Neural progenitor cell (in vitro differentiated cells): ENCODE data around the gene UGT1A1. TPM values are rescaled to one million over a fixed set of nuclear protein-coding genes. Genes with fewer than 3 reads are reported as not detected.

ENCODE experiments used
- DNase-seq: peaks from one replicate; pipeline ENCODE4 v3.0.0-alpha.2; 2016; ENCODE audit warnings: low spot score
- H2AFZ ChIP-seq: fragments of 200-600 bp; sonication (generic); replicated peaks from 2 replicates; pipeline ENCODE4 v1.6.1; 2016; ENCODE audit warnings: antibody characterized with exemption
- H3F3A ChIP-seq: fragments of 200-600 bp; sonication (generic); 2 replicates; pipeline ENCODE4 v1.6.1; 2016; ENCODE audit warnings: antibody characterized with exemption, low read depth
- H3K27ac ChIP-seq: fragments of 200-600 bp; sonication (generic); 2 replicates; pipeline ENCODE4 v1.5.1; 2016; ENCODE audit warnings: mild to moderate bottlenecking
- H3K27me3 ChIP-seq: fragments of 200-600 bp; sonication (generic); 2 replicates; pipeline ENCODE4 v1.6.1; 2016; ENCODE audit warnings: mild to moderate bottlenecking, moderate library complexity
- H3K36me3 ChIP-seq: fragments of 200-600 bp; sonication (generic); 2 replicates; pipeline ENCODE4 v1.5.1; 2016
- H3K4me1 ChIP-seq: fragments of 200-600 bp; sonication (generic); 2 replicates; pipeline ENCODE4 v1.6.1; 2016; ENCODE audit warnings: mixed run types
- H3K4me2 ChIP-seq: fragments of 200-600 bp; sonication (generic); 2 replicates; pipeline ENCODE4 v1.6.1; 2016
- H3K4me3 ChIP-seq: fragments of 200-600 bp; sonication (generic); 2 replicates; pipeline ENCODE4 v1.5.1; 2016
- H3K79me2 ChIP-seq: fragments of 200-600 bp; sonication (generic); 2 replicates; pipeline ENCODE4 v1.6.1; 2016; ENCODE audit warnings: low read depth
- H3K9ac ChIP-seq: fragments of 200-600 bp; sonication (generic); 2 replicates; pipeline ENCODE4 v1.6.1; 2016
- H3K9me3 ChIP-seq: fragments of 200-600 bp; sonication (generic); 2 replicates; pipeline ENCODE4 v1.5.1; 2016; ENCODE audit warnings: low read depth
- H4K20me1 ChIP-seq: fragments of 200-600 bp; sonication (generic); 2 replicates; pipeline ENCODE4 v1.6.1; 2016; ENCODE audit warnings: low read depth
- H3K27ac Mint-ChIP-seq: 3 replicates; pipeline ENCODE4 v1.8.0; 2021; ENCODE audit warnings: mixed read lengths
- H3K27me3 Mint-ChIP-seq: 2 replicates; pipeline ENCODE4 v1.8.0; 2022; ENCODE audit warnings: low read depth, mild to moderate bottlenecking, inconsistent platforms, moderate library complexity, mixed read lengths; ENCODE audit not compliant: insufficient read depth
- H3K36me3 Mint-ChIP-seq: 3 replicates; pipeline ENCODE4 v1.8.0; 2021; ENCODE audit warnings: mixed read lengths
- H3K4me1 Mint-ChIP-seq: 3 replicates; pipeline ENCODE4 v1.8.0; 2021; ENCODE audit warnings: mixed read lengths
- H3K4me3 Mint-ChIP-seq: 3 replicates; pipeline ENCODE4 v1.8.0; 2021; ENCODE audit warnings: mild to moderate bottlenecking, moderate library complexity, mixed read lengths
- H3K9me3 Mint-ChIP-seq: 3 replicates; pipeline ENCODE4 v1.8.0; 2020; ENCODE audit warnings: mixed read lengths
- CTCF ChIP-seq: fragments of 200-600 bp; sonication (generic); IDR thresholded peaks from 2 replicates; pipeline ENCODE4 v1.5.1; 2017; ENCODE audit warnings: antibody characterized with exemption, mild to moderate bottlenecking
- EZH2 ChIP-seq: fragments of 200-600 bp; sonication (generic); IDR thresholded peaks from 2 replicates; pipeline ENCODE4 v1.6.1; 2017; ENCODE audit warnings: antibody characterized with exemption, mild to moderate bottlenecking, moderate library complexity
- EZH2phosphoT487 ChIP-seq: fragments of 200-600 bp; sonication (generic); IDR thresholded peaks from 2 replicates; pipeline ENCODE4 v1.6.1; 2017; ENCODE audit warnings: antibody characterized with exemption
- total RNA-seq: library from RNA; depleted of rRNA; stranded (reverse); fragments of >200 nt; gene quantifications from 2 replicates; pipeline ENCODE4 v1.2.3, GENCODE V29; 2015; ENCODE audit warnings: low replicate concordance

UGT1A1 gene
- total RNA-seq, 1 donor from 2014 or later = not detected

DNA sequence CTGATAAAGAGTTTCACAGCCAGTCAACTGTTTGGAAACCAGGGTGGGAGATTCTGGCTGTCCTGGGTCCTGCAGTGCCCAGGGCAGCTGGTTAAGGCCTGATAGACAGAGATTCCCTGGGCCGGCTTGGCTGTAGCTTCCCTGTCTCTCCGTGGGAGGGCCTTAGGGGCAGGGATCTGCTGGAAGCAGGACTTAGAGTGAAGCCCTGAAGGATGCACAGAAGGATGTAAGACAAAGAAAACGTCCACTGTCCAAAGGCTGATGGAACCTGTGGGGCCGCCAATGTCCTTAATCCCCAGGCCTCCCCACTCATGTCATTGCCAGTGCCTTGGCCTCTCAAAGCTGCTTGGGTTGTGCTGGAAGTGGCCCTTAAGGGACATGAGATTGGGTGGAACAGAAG lies 51.0 kb downstream of the UGT1A1 start:
- no peak overlapping the region for H2AFZ ChIP-seq
- Mint-ChIP-seq H3K4me3 (no peak overlapping the region), H3K9me3 (no peaks in the 10 kb centered on the region), H3K36me3 (no peaks in the 10 kb centered on the region), H3K4me1 (no peaks in the 10 kb centered on the region), H3K27ac (no peak overlapping the region), H3K27me3 (no peaks in the 10 kb centered on the region)
- no peaks in the 10 kb centered on the region for H3K9me3 ChIP-seq
- H3F3A ChIP-seq = no peaks in the 10 kb centered on the region
- H3K27me3 ChIP-seq = no peaks in the 10 kb centered on the region
- TF ChIP-seq EZH2phosphoT487 (no peak), EZH2 (no peak), CTCF (no peak)
- no peak overlapping the region for H3K4me3 ChIP-seq
- DNase-seq = no peak
- H3K9ac ChIP-seq = no peak overlapping the region
- H3K36me3 ChIP-seq = no peaks in the 10 kb centered on the region
- no peak overlapping the region for H3K4me2 ChIP-seq
- no peaks in the 10 kb centered on the region for H3K4me1 ChIP-seq
- no peaks in the 10 kb centered on the region for H3K79me2 ChIP-seq
- no peaks in the 10 kb centered on the region for H4K20me1 ChIP-seq
- no peak overlapping the region for H3K27ac ChIP-seq

DNA sequence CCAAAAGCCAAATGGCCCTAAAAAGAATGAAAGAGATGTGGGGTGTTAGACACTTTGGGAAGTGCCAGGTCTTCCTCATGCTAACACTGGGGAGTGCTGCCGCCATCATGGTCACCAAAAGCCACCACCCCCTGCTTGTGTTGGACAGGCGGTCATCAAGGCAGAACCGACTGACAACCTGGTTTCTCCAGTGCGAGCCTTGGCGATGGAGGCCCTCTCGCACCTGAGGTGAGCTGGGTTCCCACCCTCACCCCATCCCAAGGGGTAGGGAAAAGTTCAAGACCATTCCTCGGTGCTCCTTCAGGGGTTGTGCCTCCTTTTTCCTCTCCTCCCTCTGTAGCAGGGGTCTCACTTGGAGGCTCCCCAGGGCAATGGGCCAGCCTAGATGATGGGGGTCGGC lies 51.7 kb downstream of the UGT1A1 start:
- Histone ChIP-seq H3K9ac (no peak overlapping the region), H3K9me3 (no peaks in the 10 kb centered on the region), H2AFZ (no peak overlapping the region), H3K4me3 (no peak overlapping the region), H3F3A (no peaks in the 10 kb centered on the region), H3K4me2 (no peak overlapping the region), H3K27me3 (no peaks in the 10 kb centered on the region), H4K20me1 (no peaks in the 10 kb centered on the region), H3K79me2 (no peaks in the 10 kb centered on the region), H3K27ac (no peak overlapping the region), H3K4me1 (no peaks in the 10 kb centered on the region), H3K36me3 (no peaks in the 10 kb centered on the region)
- Mint-ChIP-seq H3K27me3 (no peaks in the 10 kb centered on the region), H3K4me3 (no peak overlapping the region), H3K9me3 (no peaks in the 10 kb centered on the region), H3K4me1 (peaks cover 6% of the 10 kb centered on the region), H3K36me3 (no peaks in the 10 kb centered on the region), H3K27ac (no peak overlapping the region)
- TF ChIP-seq EZH2phosphoT487 (no peak), EZH2 (no peak), CTCF (no peak)
- no peak for DNase-seq

DNA sequence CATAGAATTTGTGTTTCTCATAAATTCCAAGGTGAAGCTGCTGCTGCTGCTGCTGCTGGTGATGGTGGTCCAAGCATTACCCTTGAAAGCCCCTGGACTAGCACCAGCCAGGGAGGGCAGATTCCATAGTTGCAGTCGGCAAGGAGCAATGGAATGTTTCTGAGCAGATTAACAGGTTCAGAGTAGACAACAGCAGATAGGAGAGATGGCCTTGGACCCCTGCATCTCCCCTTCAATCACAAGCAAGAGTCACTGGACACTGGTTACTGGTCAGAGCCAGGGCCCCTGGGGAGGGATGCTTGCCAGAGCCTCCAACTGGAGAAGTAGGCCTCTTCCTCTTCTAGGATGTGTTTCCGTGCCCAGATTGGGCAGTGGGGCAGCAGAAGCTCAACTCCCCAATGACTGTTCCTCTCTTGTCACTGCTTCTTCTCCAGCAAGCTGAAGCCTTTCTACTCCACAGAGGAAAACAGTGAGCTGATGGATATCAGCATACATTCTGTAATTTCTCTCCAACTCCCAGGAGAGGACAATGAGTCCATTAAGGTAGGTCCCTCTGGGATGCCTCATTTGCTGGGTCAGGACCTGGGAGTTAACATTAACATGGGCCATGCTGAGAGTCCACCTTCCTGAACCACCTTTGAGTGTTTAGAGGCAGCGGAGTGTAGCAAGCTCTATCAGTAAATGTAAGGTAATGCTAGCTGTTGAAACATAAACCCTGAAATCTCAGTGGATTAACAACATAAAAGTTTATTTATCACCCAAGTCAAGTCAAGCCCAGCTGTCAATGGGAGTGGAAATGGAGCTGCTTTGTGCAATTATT lies 53.4 kb downstream of the UGT1A1 start:
- H3K27ac Mint-ChIP-seq = no peak overlapping the region
- peaks cover 10% of the 10 kb centered on the region for H3K4me1 Mint-ChIP-seq
- H3K36me3 ChIP-seq = no peaks in the 10 kb centered on the region
- no peaks in the 10 kb centered on the region for H3K27me3 ChIP-seq
- H3K4me1 ChIP-seq = no peaks in the 10 kb centered on the region
- no peaks in the 10 kb centered on the region for H3F3A ChIP-seq
- no peak overlapping the region for H2AFZ ChIP-seq
- TF ChIP-seq EZH2phosphoT487 = no peak
- TF ChIP-seq CTCF = no peak
- TF ChIP-seq EZH2 = no peak
- H3K9me3 ChIP-seq = no peaks in the 10 kb centered on the region
- H4K20me1 ChIP-seq = no peaks in the 10 kb centered on the region
- no peaks in the 10 kb centered on the region for H3K36me3 Mint-ChIP-seq
- H3K27me3 Mint-ChIP-seq = peaks cover 4% of the 10 kb centered on the region
- no peak overlapping the region for H3K4me3 ChIP-seq
- no peak overlapping the region for H3K4me2 ChIP-seq
- no peaks in the 10 kb centered on the region for H3K9me3 Mint-ChIP-seq
- H3K79me2 ChIP-seq = no peaks in the 10 kb centered on the region
- H3K4me3 Mint-ChIP-seq = no peak overlapping the region
- H3K9ac ChIP-seq = no peak overlapping the region
- DNase-seq = no peak
- H3K27ac ChIP-seq = no peak overlapping the region
